WERI-Rb-1 (cell line): ENCODE measurements around the gene GALK2.

Experiments
- DNase-seq: peaks from one replicate; pipeline ENCODE4 v3.0.0-alpha.2; 2020
- H3K27ac ChIP-seq: fragments of 250-450 bp; sonication (Bioruptor Pico); 2 replicates; pipeline ENCODE4 v1.5.1; 2020; ENCODE audit warnings: mild to moderate bottlenecking, moderate library complexity
- H3K27me3 ChIP-seq: fragments of 250-450 bp; sonication (Bioruptor Pico); 2 replicates; pipeline ENCODE4 v1.5.1; 2021; ENCODE audit warnings: mild to moderate bottlenecking, low read depth, moderate library complexity; ENCODE audit not compliant: insufficient read depth, severe bottlenecking
- H3K36me3 ChIP-seq: fragments of 250-450 bp; sonication (Bioruptor Pico); 2 replicates; pipeline ENCODE4 v1.5.1; 2020; ENCODE audit warnings: mild to moderate bottlenecking, moderate library complexity
- H3K4me3 ChIP-seq: 2 replicates; pipeline ENCODE4 v1.5.1; 2011; ENCODE audit warnings: low read depth, mild to moderate bottlenecking, control low read depth, low read length
- H3K9me3 ChIP-seq: fragments of 250-450 bp; sonication (Bioruptor Pico); 2 replicates; pipeline ENCODE4 v1.5.1; 2021; ENCODE audit warnings: mild to moderate bottlenecking, moderate library complexity; ENCODE audit not compliant: severe bottlenecking
- TF ChIP-seq, protein P1 (sequence below): IDR thresholded peaks from 2 replicates; pipeline ENCODE4 v1.5.1; 2011; ENCODE audit warnings: low read depth, mild to moderate bottlenecking, control low read depth, inconsistent platforms, low read length

GALK2 gene

DNA sequence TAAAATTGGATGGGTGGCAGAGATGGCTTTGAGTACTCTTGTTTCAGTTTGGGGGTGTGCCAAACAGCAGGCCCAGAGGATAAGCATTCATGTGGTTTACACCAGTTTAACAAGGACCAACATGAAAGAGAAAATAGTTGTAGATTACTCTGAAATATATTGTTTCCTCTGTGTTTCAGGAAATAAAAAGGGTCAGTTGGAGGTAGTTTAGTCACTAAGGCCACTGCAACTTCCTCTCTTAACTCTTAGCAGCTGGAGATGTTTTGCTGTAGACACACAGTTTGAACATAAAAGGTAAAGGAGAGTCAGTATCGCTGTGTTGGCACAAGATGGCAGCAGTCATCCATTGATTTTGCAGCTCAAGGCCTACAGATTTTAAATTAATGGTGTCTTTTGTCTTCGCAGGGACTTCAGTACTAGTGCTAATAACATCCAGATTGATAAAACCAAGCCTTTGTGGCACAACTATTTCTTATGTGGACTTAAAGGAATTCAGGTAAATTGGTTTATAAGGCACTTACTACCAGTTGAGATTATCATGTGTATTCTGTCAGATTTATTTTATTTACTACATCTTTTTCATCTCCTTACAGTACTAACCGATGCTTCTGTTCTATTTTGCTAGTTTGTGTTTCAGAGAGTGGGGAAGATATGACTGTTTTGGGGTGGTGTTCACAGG is 65.5 kb downstream of the GALK2 start:
- H3K9me3 ChIP-seq, result no peaks in the 10 kb centered on the region
- H3K36me3 ChIP-seq, result no peaks in the 10 kb centered on the region
- TF ChIP-seq, protein P1, sequence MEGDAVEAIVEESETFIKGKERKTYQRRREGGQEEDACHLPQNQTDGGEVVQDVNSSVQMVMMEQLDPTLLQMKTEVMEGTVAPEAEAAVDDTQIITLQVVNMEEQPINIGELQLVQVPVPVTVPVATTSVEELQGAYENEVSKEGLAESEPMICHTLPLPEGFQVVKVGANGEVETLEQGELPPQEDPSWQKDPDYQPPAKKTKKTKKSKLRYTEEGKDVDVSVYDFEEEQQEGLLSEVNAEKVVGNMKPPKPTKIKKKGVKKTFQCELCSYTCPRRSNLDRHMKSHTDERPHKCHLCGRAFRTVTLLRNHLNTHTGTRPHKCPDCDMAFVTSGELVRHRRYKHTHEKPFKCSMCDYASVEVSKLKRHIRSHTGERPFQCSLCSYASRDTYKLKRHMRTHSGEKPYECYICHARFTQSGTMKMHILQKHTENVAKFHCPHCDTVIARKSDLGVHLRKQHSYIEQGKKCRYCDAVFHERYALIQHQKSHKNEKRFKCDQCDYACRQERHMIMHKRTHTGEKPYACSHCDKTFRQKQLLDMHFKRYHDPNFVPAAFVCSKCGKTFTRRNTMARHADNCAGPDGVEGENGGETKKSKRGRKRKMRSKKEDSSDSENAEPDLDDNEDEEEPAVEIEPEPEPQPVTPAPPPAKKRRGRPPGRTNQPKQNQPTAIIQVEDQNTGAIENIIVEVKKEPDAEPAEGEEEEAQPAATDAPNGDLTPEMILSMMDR, result peak; percentile 80
- no peak overlapping the region for H3K4me3 ChIP-seq
- no peaks in the 10 kb centered on the region for H3K27me3 ChIP-seq
- peak; percentile 55 for DNase-seq
- no peak overlapping the region for H3K27ac ChIP-seq

DNA sequence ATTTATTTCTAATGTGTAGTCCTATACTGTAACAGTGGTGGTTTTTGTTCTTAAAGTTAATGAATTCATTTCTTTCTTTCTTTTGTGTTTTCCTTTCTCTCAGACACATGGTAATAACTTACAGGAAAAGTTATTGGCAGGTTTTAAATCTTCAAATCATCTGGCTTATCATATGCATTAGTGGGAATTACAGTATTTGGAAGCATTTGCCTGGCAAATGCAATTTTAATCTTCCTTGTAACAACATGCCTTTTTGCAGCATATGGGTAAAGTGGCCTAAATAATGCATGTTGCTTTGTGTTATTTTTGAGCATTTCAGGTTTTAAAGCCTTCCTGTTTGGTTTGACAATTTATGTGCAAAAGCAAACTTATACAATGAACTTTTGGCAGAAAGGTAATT is 66.8 kb downstream of the GALK2 start:
- no peaks in the 10 kb centered on the region for H3K9me3 ChIP-seq
- TF ChIP-seq, protein P1, result no peak

GRCh38 chr15:49238342-49238741 is 68.3 kb downstream of the GALK2 start:
- Histone ChIP-seq H3K27ac (no peak overlapping the region), H3K9me3 (no peaks in the 10 kb centered on the region), H3K27me3 (no peaks in the 10 kb centered on the region), H3K36me3 (no peaks in the 10 kb centered on the region; the same call in 1 of the 2 replicates), H3K4me3 (no peak overlapping the region)
- no peak for DNase-seq
- TF ChIP-seq, protein P1, result no peak

More for the DNA sequence above, 66.8 kb downstream of the GALK2 start:
- H3K36me3 ChIP-seq, result no peaks in the 10 kb centered on the region
- no peaks in the 10 kb centered on the region for H3K27me3 ChIP-seq
- peak overlapping the region; percentile 21; the same call in 1 of the 2 replicates for H3K27ac ChIP-seq
- no peak for DNase-seq
- H3K4me3 ChIP-seq, result no peak overlapping the region

GRCh38 chr15:49239105-49239504 is 69.1 kb downstream of the GALK2 start:
- no peak for DNase-seq
- Histone ChIP-seq H3K36me3 (no peaks in the 10 kb centered on the region; the same call in 1 of the 2 replicates), H3K4me3 (no peak overlapping the region), H3K9me3 (no peaks in the 10 kb centered on the region), H3K27ac (no peak overlapping the region), H3K27me3 (no peaks in the 10 kb centered on the region)
- TF ChIP-seq, protein P1, result no peak

GRCh38 chr15:49242820-49243219 is 72.8 kb downstream of the GALK2 start:
- Histone ChIP-seq H3K27ac (no peak overlapping the region), H3K4me3 (no peak overlapping the region), H3K27me3 (no peaks in the 10 kb centered on the region), H3K9me3 (no peaks in the 10 kb centered on the region), H3K36me3 (no peaks in the 10 kb centered on the region; the same call in 1 of the 2 replicates)
- TF ChIP-seq, protein P1, result no peak
- DNase-seq, result no peak
